Activated CD8-positive, alpha-beta T cell treated with anti-CD3 and anti-CD28 coated beads, Interleukin-2, amount 10 ng/mL, durations not matched to agents 7 days and 5 days (primary cell): ENCODE results near the gene C17orf75. TPM values are rescaled to one million over a fixed set of nuclear protein-coding genes. Genes with fewer than 3 reads are reported as not detected.

Experiments
- ATAC-seq: fragments of 150-1000 bp; cut with Tn5 transposase; one replicate; pipeline ENCODE4 v1.10.0; 2021; ENCODE audit warnings: moderate library complexity
- CTCF ChIA-PET: fragments of 350-600 bp; sonication (Branson Sonifier 250); formaldehyde crosslinking; loops from one replicate; lab custom pipeline; 2021; ENCODE audit warnings: antibody characterized with exemption; lab: Charles Lee
- POLR2A ChIA-PET: fragments of 350-600 bp; sonication (Branson Sonifier 250); formaldehyde crosslinking; loops from one replicate; lab custom pipeline; 2021; ENCODE audit warnings: antibody characterized with exemption; lab: Charles Lee
- DNase-seq: peaks from one replicate; pipeline ENCODE4 v3.0.0-alpha.2; 2020
- H3K27ac Mint-ChIP-seq: one replicate; pipeline ENCODE4 v1.8.0; 2021; ENCODE audit warnings: mild to moderate bottlenecking, mixed read lengths
- H3K27me3 Mint-ChIP-seq: one replicate; pipeline ENCODE4 v1.8.0; 2021; ENCODE audit warnings: low read depth, mixed read lengths
- H3K36me3 Mint-ChIP-seq: one replicate; pipeline ENCODE4 v1.8.0; 2021; ENCODE audit warnings: low read depth, mixed read lengths
- H3K4me1 Mint-ChIP-seq: one replicate; pipeline ENCODE4 v1.8.0; 2021; ENCODE audit warnings: low read depth, mixed read lengths
- H3K4me3 Mint-ChIP-seq: one replicate; pipeline ENCODE4 v1.8.0; 2021; ENCODE audit warnings: mild to moderate bottlenecking, mixed read lengths
- H3K9me3 Mint-ChIP-seq: one replicate; pipeline ENCODE4 v1.8.0; 2022; ENCODE audit warnings: mixed read lengths; ENCODE audit not compliant: insufficient read depth
- total RNA-seq, 2 experiments: library from RNA; stranded (reverse); gene quantifications; one replicate each; pipeline ENCODE4 v1.2.3, GENCODE V29; 2021

Gene C17orf75
- total RNA-seq, 2 experiments from 2014 or later = 29.0 to 34.0 TPM

DNA sequence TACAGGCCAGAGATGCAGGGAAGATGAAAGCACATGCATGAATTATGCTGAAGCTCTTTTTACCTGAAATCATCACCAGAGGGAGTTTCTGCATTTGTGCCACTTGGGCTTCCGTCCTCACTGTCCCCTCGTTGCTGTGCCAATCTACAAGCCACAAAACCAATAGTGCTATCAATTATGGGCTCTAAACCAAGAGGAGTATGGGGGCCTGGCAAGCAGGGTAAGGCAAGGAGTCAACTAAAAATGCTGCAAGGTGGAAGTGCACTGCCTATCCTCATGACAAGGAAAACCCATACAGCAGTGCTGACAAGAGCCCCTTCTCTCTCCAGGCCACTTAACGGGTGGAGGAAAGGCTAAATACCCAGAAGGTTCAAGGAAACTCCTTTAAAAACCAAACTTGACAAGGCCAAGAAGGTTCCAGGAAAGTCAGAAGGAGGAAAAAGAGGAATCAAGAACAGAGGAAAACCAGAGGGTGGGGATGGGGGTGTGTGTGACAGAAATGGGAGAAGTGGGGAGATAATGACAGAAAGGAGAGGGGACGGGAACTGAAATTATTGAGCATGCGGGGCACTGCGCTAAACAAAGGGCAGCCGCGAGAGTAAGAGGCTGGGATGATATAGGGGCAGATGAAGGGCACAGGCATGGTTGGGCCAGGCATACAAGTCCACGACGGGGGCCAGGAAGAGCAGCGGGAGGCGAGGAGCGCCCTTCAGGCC, 674 bp downstream of the C17orf75 start:
- Mint-ChIP-seq H3K36me3 (peaks cover 25% of the 10 kb centered on the region), H3K27ac (peak overlapping the region; percentile 94), H3K4me3 (peak overlapping the region; percentile 90), H3K4me1 (peaks cover 35% of the 10 kb centered on the region), H3K27me3 (no peaks in the 10 kb centered on the region), H3K9me3 (no peaks in the 10 kb centered on the region)
- CTCF ChIA-PET = interaction anchor here (1.0 to 2.5 kb wide), 7 partner anchors 10 to 103 kb away, joined by 3 to 17 read pairs (median 4); partner anchors contain the start of gene PSMD11
- DNase-seq (peak; percentile 79), ATAC-seq (peak; percentile 48)
- POLR2A ChIA-PET = interaction anchor here (0.6 to 3.6 kb wide), 8 partner anchors 9 to 335 kb away, joined by 3 to 24 read pairs (median 4); partner anchors contain the start of genes LRRC37B and ZNF207

DNA sequence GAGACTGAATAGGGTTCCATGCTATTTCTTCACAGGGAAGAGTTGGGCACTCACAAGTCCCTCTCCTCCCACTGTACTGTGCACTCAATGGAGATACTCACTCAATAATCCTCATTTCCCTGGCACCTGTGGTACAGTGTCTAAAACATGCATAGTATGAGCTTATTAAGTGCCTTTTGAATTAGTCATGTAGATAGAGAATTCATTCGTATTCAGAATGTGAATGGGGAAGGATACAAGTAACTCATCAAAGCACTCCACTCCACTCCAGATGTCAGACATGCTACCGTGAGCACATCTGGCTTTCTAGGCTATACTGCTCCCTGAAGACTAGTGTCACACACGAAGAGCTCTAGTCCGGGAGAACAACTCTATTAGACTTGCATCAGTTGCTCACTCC, 6.3 kb downstream of the C17orf75 start:
- ChIA-PET POLR2A (interaction anchor here (0.5 to 1.3 kb wide), 2 partner anchors 15 to 36 kb away, joined by 3 to 4 read pairs; partner anchors contain the start of gene ZNF207), CTCF (interaction anchor here (1.0 to 8.4 kb wide), 3 partner anchors 13 to 15 kb away, joined by 3 to 69 read pairs (median 5); no protein-coding TSS in a partner anchor)
- ATAC-seq = no peak
- no peak for DNase-seq
- H3K27me3 Mint-ChIP-seq = no peaks in the 10 kb centered on the region
- peaks cover 46% of the 10 kb centered on the region for H3K4me1 Mint-ChIP-seq
- no peaks in the 10 kb centered on the region for H3K9me3 Mint-ChIP-seq
- H3K4me3 Mint-ChIP-seq = no peak overlapping the region
- peaks cover 57% of the 10 kb centered on the region for H3K36me3 Mint-ChIP-seq
- H3K27ac Mint-ChIP-seq = peak overlapping the region; percentile 12

DNA sequence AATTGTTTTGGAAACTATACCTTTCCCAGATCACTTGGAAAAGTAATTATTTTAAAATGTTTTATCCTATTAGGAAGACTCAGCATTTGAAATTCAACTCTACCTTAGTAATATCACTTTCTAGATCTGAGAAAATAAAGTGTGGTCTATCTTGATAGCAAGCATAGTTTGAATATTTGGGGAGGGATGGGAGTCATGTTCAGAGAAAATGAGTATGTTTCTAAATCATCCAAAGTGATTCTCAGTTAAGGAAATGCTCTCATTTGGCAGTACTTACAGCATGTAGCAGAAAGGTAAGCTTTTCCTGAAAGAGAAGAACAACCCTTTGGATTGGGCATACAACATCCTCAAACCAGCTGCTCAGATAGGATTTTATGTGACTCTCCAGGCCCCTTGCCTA, 6.9 kb downstream of the C17orf75 start:
- CTCF ChIA-PET = interaction anchor here (1.0 to 8.4 kb wide), 3 partner anchors 14 to 15 kb away, joined by 3 to 69 read pairs (median 5); no protein-coding TSS in a partner anchor
- DNase-seq = no peak
- ATAC-seq = no peak
- H3K36me3 Mint-ChIP-seq = peaks cover 61% of the 10 kb centered on the region
- peaks cover 49% of the 10 kb centered on the region for H3K4me1 Mint-ChIP-seq
- no peak overlapping the region for H3K4me3 Mint-ChIP-seq
- H3K27me3 Mint-ChIP-seq = no peaks in the 10 kb centered on the region
- H3K27ac Mint-ChIP-seq = no peak overlapping the region
- POLR2A ChIA-PET = interaction anchor here (1.3 kb wide), 1 partner anchor 15 kb away, joined by 3 read pairs; the partner anchor contains the start of gene ZNF207
- no peaks in the 10 kb centered on the region for H3K9me3 Mint-ChIP-seq

DNA sequence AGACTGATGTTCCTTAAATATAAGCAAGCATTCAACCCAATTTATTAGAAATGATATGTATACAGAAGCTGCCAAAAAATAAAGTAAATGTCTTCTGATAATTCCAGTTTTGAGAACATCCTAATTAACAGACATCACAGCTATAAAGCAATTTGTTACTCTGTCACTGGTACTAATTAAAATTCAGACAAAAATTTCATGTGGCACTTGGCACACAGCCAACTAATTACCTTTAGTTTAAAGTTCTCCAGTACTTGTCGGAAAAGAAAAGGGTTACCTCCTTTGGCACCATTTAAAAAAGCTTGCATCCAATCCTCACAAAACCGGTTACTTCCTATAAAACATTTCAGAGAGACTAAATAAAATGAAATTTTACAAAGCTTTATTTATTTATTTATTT, 8.8 kb downstream of the C17orf75 start:
- no peak overlapping the region for H3K4me3 Mint-ChIP-seq
- no peaks in the 10 kb centered on the region for H3K27me3 Mint-ChIP-seq
- H3K4me1 Mint-ChIP-seq = peaks cover 59% of the 10 kb centered on the region
- POLR2A ChIA-PET = no interaction called here
- no peaks in the 10 kb centered on the region for H3K9me3 Mint-ChIP-seq
- H3K36me3 Mint-ChIP-seq = peaks cover 50% of the 10 kb centered on the region
- CTCF ChIA-PET = interaction anchor here (0.7 to 8.4 kb wide), 2 partner anchors 12 to 18 kb away, joined by 4 to 69 read pairs; no protein-coding TSS in a partner anchor
- H3K27ac Mint-ChIP-seq = no peak overlapping the region
- DNase-seq = no peak
- no peak for ATAC-seq

DNA sequence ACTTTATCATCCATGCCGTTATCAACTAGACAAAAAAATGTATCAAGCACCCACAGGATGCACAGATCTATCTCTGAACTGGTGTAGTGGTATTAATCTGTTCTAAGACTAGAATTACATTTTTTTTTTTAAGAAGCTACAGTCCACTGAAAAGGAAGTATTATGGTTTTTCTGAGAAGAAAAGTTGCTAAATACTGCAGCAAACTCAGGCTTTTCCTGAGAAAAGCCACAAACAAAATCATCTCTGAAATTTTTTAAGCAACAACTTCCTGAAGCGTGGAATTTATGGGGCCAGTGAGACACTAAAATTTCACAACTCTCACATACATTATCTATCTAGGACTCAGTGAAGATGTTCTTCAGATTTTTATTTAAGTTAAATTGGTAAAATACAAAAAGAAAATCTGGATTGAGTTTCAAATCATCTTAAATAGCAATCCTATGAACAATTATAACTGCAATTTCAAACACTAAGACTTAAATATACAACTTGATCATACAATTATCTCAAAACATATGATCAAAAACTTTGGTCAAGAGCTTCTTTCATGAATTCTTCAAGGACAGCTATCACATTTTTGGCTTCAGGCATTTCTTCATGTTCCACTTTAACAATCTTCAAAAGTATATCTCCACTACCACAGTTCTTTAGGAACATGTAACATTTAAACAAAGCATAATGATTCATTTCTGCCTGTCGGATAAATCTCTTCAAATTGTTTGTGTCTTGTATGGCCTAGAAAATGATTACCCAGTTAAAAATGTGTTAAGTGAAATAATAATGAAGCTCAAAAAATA, 10.5 kb downstream of the C17orf75 start:
- peaks cover 73% of the 10 kb centered on the region for H3K4me1 Mint-ChIP-seq
- H3K9me3 Mint-ChIP-seq = no peaks in the 10 kb centered on the region
- DNase-seq = no peak
- peak overlapping the region; percentile 67 for H3K4me3 Mint-ChIP-seq
- peak overlapping the region; percentile 89 for H3K27ac Mint-ChIP-seq
- H3K36me3 Mint-ChIP-seq = peaks cover 42% of the 10 kb centered on the region
- POLR2A ChIA-PET = interaction anchor here (0.6 to 2.2 kb wide), 4 partner anchors 9 to 134 kb away, joined by 3 to 7 read pairs (median 4); partner anchors contain the start of genes C17orf75 and ZNF207
- peak; percentile 85 for ATAC-seq
- CTCF ChIA-PET = interaction anchor here (0.8 to 8.4 kb wide), 10 partner anchors 9 to 325 kb away, joined by 3 to 69 read pairs (median 4); partner anchors contain the start of genes LRRC37B and PSMD11
- H3K27me3 Mint-ChIP-seq = no peaks in the 10 kb centered on the region

DNA sequence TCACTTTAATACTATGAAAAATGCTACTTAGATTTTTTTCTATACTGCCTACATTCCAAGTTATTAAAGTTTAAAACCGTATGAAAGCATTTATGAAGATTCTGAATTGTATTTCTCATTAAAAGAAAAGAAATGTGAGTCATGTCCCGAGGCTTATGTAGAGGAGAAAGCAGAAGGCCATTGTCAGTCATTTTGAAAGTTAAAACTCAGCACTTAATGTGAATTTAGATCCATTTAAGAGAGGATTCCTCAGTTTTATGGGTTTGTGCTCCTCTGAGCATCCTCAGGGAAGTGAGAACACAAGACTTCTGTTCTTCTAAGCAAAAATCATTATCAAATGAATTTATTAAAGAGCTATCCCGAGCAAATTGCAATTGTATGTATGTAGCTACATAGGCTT, 11.8 kb downstream of the C17orf75 start:
- no peaks in the 10 kb centered on the region for H3K27me3 Mint-ChIP-seq
- H3K4me1 Mint-ChIP-seq = peaks cover 65% of the 10 kb centered on the region
- POLR2A ChIA-PET = interaction anchor here (2.2 kb wide), 1 partner anchor 11 kb away, joined by 7 read pairs; no protein-coding TSS in a partner anchor
- CTCF ChIA-PET = interaction anchor here (0.8 to 8.4 kb wide), 4 partner anchors 9 to 328 kb away, joined by 3 to 69 read pairs (median 10); no protein-coding TSS in a partner anchor
- peaks cover 34% of the 10 kb centered on the region for H3K36me3 Mint-ChIP-seq
- peak overlapping the region; percentile 89 for H3K27ac Mint-ChIP-seq
- DNase-seq (no peak), ATAC-seq (no peak)
- H3K4me3 Mint-ChIP-seq = peak overlapping the region; percentile 5
- H3K9me3 Mint-ChIP-seq = no peaks in the 10 kb centered on the region

DNA sequence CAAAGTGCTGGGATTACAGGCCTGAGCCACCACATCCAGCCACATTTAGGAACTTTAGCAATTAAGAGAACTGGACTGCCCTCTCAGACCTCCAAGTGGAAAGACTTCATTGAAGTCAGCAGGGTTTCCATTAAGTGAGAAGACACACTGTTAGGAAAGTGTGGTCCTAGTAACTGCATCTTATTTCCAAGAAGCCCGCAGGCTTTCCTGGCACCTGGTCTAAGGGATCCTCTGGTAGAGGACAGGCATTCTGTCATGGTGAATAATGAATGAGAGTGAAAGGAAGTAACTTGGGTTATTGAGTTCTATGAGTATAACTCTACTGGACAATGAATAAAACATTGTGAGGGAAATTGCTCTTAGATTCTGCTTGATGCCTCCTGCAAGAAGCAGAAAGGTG, 14.1 kb downstream of the C17orf75 start:
- ChIA-PET POLR2A (interaction anchor here (1.2 kb wide), 1 partner anchor 22 kb away, joined by 8 read pairs; the partner anchor contains the start of gene ZNF207), CTCF (interaction anchor here (1.0 to 8.4 kb wide), 2 partner anchors 7 to 12 kb away, joined by 4 to 69 read pairs; no protein-coding TSS in a partner anchor)
- peaks cover 72% of the 10 kb centered on the region for H3K4me1 Mint-ChIP-seq
- ATAC-seq (no peak), DNase-seq (no peak)
- H3K9me3 Mint-ChIP-seq = no peaks in the 10 kb centered on the region
- peak overlapping the region; percentile 43 for H3K27ac Mint-ChIP-seq
- H3K27me3 Mint-ChIP-seq = no peaks in the 10 kb centered on the region
- no peak overlapping the region for H3K4me3 Mint-ChIP-seq
- peaks cover 16% of the 10 kb centered on the region for H3K36me3 Mint-ChIP-seq

DNA sequence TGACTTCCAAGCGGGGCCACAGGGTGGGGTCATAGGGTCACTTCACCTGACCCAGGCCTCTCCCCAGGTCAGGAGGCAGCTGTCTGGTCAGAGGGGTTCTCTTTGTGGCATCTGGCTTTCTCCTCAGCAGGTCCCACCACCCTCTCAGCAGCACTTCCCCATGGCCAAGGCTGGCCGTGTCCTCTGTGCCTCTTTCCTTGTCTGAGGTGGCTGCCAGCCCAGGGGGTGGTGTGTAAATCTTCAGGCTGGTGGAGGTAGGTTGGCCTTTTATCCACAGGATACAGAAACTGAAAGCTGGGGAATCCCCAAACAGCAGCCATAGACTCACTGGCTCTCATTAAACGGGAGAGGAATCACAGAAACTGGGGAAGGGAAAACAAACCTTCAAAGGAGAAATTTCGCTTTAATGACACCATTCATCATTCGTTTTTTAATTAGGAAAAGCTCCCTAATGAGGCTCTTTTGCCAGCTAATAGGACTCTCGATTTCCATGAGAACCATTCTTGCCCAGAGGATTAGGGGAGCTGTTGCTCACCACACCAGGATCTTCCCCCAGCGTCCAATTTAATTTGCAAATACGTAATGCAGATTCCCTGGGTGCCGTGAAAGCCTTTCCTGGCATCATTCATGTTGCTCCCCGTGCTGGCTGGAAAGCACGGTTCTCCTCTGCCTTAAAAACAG, 18.0 kb downstream of the C17orf75 start:
- Mint-ChIP-seq H3K27ac (peak overlapping the region; percentile 68), H3K4me1 (peaks cover 58% of the 10 kb centered on the region), H3K36me3 (no peaks in the 10 kb centered on the region), H3K4me3 (peak overlapping the region; percentile 55), H3K9me3 (no peaks in the 10 kb centered on the region), H3K27me3 (no peaks in the 10 kb centered on the region)
- ChIA-PET POLR2A (interaction anchor here (1.5 kb wide), 1 partner anchor 18 kb away, joined by 6 read pairs; the partner anchor contains the start of gene C17orf75), CTCF (interaction anchor here (0.9 to 6.9 kb wide), 8 partner anchors 8 to 138 kb away, joined by 3 to 69 read pairs (median 5); partner anchors contain the start of gene PSMD11)
- peak; percentile 80 for ATAC-seq
- peak; percentile 57 for DNase-seq

DNA sequence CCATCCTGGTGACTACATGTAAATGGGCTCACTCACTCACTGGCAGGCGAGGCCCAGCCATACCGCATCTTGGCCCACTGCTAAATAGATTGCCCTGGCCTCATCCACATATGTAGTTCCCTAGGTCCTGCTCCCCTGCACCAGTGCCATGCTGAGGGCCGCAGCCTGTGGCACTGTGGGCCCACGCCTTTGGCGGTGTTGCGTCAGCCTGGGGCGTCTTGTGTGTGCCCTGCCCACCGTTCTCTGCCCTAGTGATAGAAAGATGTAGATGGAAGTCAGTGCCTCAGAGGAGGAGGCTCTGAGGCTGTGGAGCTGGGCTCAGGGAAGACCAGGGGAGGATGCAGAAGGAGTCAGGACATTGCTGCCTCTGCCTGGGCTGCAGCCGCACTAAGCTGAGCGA, 18.9 kb downstream of the C17orf75 start:
- Mint-ChIP-seq H3K4me1 (peaks cover 57% of the 10 kb centered on the region), H3K4me3 (no peak overlapping the region), H3K27me3 (no peaks in the 10 kb centered on the region), H3K9me3 (no peaks in the 10 kb centered on the region), H3K36me3 (no peaks in the 10 kb centered on the region), H3K27ac (peak overlapping the region; percentile 68)
- CTCF ChIA-PET = interaction anchor here (1.3 to 6.9 kb wide), 3 partner anchors 9 to 71 kb away, joined by 3 to 69 read pairs (median 10); no protein-coding TSS in a partner anchor
- POLR2A ChIA-PET = interaction anchor here (1.5 kb wide), 1 partner anchor 19 kb away, joined by 6 read pairs; the partner anchor contains the start of gene C17orf75
- ATAC-seq (no peak), DNase-seq (no peak)

DNA sequence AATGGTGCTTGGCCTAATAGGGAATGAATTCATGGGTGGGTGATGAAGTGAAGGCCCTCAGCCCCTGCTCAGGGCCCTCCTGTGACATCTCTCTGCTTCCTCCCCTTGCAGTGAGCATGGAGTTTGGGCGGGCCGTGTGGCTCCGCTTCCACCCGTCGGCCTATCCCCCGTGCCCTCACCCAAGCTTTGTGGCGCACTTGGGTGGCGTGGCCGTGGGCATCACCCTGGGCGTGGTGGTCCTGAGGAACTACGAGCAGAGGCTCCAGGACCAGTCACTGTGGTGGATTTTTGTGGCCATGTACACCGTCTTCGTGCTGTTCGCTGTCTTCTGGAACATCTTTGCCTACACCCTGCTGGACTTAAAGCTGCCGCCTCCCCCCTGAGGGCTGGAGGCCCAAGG, 21.1 kb downstream of the C17orf75 start:
- Mint-ChIP-seq H3K4me1 (peaks cover 45% of the 10 kb centered on the region), H3K9me3 (no peaks in the 10 kb centered on the region), H3K36me3 (no peaks in the 10 kb centered on the region), H3K27me3 (peaks cover 9% of the 10 kb centered on the region), H3K27ac (peak overlapping the region; percentile 40), H3K4me3 (no peak overlapping the region)
- no peak for ATAC-seq
- POLR2A ChIA-PET = interaction anchor here (0.5 kb wide), 1 partner anchor 33 kb away, joined by 3 read pairs; no protein-coding TSS in a partner anchor
- no peak for DNase-seq
- CTCF ChIA-PET = interaction anchor here (1.2 to 6.9 kb wide), 5 partner anchors 11 to 181 kb away, joined by 5 to 69 read pairs (median 5); no protein-coding TSS in a partner anchor
